GM18507 (cell line): ENCODE results near the gene COPS7A.
A peak's percentile ranks its signal among the peaks of the same experiment; 100 is the strongest.

Source experiments
- DNase-seq: peaks from one replicate; pipeline ENCODE4 v3.0.0; 2011; ENCODE audit warnings: low read depth; ENCODE audit not compliant: insufficient read length; ENCODE audit errors: extremely low spot score
- FAIRE-seq: peaks from 2 replicates; lab custom pipeline; 2011; peaks lifted over from hg19 to GRCh38; lab: Jason Lieb, UNC

COPS7A gene

GRCh38 chr12:6778574-6779550, 55.0 kb downstream of the COPS7A start:
- DNase-seq (no peak), FAIRE-seq (peak; percentile 95)

- DNase-seq (no peak), FAIRE-seq (no peak)
These were observed 56.0 kb downstream of the COPS7A start for GRCh38 chr12:6779708-6780432.

- no peak for FAIRE-seq
These were observed 56.7 kb downstream of the COPS7A start for GRCh38 chr12:6780573-6780972.

More at GRCh38 chr12:6780573-6780972, 56.7 kb downstream of the COPS7A start:
- DNase-seq: no peak
